ENCODE results near the gene SDK1. TPM values are rescaled to one million over a fixed set of nuclear protein-coding genes. Genes with fewer than 3 reads are reported as not detected.

Gene SDK1
- total and polyA plus RNA-seq, 2 donors (not counting 3 experiments of a cell fraction or from before 2014, with no cell fraction given) = 1.6 to 3.9 TPM

DNA sequence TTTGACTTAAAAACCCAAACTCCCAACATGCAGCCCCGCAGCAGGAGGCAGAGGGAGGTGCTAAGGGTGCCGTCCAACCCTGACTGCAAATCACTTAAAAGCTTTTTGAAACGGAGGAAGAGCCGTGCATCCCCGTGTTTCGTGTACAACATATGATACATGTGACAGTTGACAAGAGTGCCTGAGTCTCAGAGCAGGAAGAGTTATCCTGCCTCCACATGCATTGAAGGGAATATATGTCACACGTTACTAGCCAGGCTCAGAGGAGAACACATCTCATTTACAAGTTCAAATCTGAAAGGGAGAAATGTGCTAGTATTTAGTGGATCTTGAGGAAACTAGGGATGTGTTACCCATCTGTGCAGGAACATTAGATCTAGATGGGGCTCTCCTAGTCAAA lies 69.9 kb downstream of the SDK1 start:
- intact Hi-C loops (cut with micrococcal nuclease) = no loop called here
- H3K27ac ChIP-seq (ENCODE audit: insufficient read depth, low read depth, low read length) = no peak overlapping the region

More for the DNA sequence above, 69.9 kb downstream of the SDK1 start:
- H2AFZ ChIP-seq (ENCODE audit: low read depth, low read length) = no peak overlapping the region
- H3K4me1 ChIP-seq (ENCODE audit: control insufficient read depth, extremely low read depth, insufficient read depth, low read length) = no peaks in the 10 kb centered on the region
- DNase-seq (ENCODE audit: low read depth, low spot score) = no peak
- H3K4me2 ChIP-seq (ENCODE audit: insufficient read depth, low read length) = no peak overlapping the region
- TF ChIP-seq FOS (IDR thresholded peaks at IDR 0.05; ENCODE audit: borderline replicate concordance, insufficient read depth, low read length) = no peak
- no peak for TF ChIP-seq MYC (IDR thresholded peaks at IDR 0.05; ENCODE audit: low read depth, low read length)
- TF ChIP-seq GATA2 (IDR thresholded peaks at IDR 0.05; ENCODE audit: insufficient read depth, insufficient read length, low read depth, low read length) = no peak
- TF ChIP-seq, protein P1, sequence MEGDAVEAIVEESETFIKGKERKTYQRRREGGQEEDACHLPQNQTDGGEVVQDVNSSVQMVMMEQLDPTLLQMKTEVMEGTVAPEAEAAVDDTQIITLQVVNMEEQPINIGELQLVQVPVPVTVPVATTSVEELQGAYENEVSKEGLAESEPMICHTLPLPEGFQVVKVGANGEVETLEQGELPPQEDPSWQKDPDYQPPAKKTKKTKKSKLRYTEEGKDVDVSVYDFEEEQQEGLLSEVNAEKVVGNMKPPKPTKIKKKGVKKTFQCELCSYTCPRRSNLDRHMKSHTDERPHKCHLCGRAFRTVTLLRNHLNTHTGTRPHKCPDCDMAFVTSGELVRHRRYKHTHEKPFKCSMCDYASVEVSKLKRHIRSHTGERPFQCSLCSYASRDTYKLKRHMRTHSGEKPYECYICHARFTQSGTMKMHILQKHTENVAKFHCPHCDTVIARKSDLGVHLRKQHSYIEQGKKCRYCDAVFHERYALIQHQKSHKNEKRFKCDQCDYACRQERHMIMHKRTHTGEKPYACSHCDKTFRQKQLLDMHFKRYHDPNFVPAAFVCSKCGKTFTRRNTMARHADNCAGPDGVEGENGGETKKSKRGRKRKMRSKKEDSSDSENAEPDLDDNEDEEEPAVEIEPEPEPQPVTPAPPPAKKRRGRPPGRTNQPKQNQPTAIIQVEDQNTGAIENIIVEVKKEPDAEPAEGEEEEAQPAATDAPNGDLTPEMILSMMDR (IDR thresholded peaks at IDR 0.05; ENCODE audit: extremely low read depth in 1 of 2, insufficient read depth in 1 of 2, low read depth in 1 of 2, low read length in 2 of 2) = no peak
- TF ChIP-seq EZH2 (IDR thresholded peaks at IDR 0.05; ENCODE audit: borderline replicate concordance, low read depth, low read length, severe bottlenecking) = no peak
- TF ChIP-seq JUN (IDR thresholded peaks at IDR 0.05; ENCODE audit: borderline replicate concordance, insufficient read depth, insufficient read length, low read depth) = no peak
- no peak for TF ChIP-seq POLR2AphosphoS5 (IDR thresholded peaks at IDR 0.05; ENCODE audit: insufficient read depth, low read depth, low read length)
- TF ChIP-seq POLR2A (IDR thresholded peaks at IDR 0.05; ENCODE audit: low read depth, low read length) = no peak
- TF ChIP-seq, protein P2, sequence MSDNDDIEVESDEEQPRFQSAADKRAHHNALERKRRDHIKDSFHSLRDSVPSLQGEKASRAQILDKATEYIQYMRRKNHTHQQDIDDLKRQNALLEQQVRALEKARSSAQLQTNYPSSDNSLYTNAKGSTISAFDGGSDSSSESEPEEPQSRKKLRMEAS (IDR thresholded peaks at IDR 0.05; ENCODE audit: insufficient read depth, insufficient read length) = no peak
- ChIA-PET POLR2A (no interaction called here), CTCF (no interaction called here)
- H3K9me3 ChIP-seq (replicated peaks; ENCODE audit: control insufficient read depth, insufficient read depth, low read length) = no peaks in the 10 kb centered on the region
- H3K9me1 ChIP-seq (replicated peaks; ENCODE audit: control insufficient read depth, extremely low read depth, insufficient read depth, low read length) = no peaks in the 10 kb centered on the region
- no peaks in the 10 kb centered on the region for H3K36me3 ChIP-seq (ENCODE audit: control insufficient read depth in 2 of 2, extremely low read depth in 1 of 2, insufficient read depth in 2 of 2, low read length in 2 of 2)
- H3K9ac ChIP-seq (replicated peaks; ENCODE audit: extremely low read depth, insufficient read depth, low read length) = no peak overlapping the region
- H3K4me3 ChIP-seq (replicated peaks in 1 of 3; ENCODE audit: insufficient read depth in 1 of 3, low read depth in 1 of 3, low read length in 3 of 3) = no peak overlapping the region
- no TSS peak for BruUV-seq (replicated peaks)
- no peaks in the 10 kb centered on the region for H4K20me1 ChIP-seq (replicated peaks; ENCODE audit: control insufficient read depth, extremely low read depth, insufficient read depth, low read length)
- dilution Hi-C loops (cut with MboI; ENCODE audit: extremely low pct_ligation_motif_present, low sequenced_read_pairs) = no loop called here
- FAIRE-seq = no peak
- no peaks in the 10 kb centered on the region for H3K79me2 ChIP-seq (ENCODE audit: control insufficient read depth, insufficient read depth, low read length)
- no peaks in the 10 kb centered on the region for H3K27me3 ChIP-seq (ENCODE audit: control insufficient read depth in 2 of 2, insufficient read depth in 2 of 2, low read length in 2 of 2)

Data from endothelial cell of umbilical vein (primary cell).